Brain microvascular endothelial cell (primary cell): ENCODE data around the gene PDE10A.

Experiments used
- DNase-seq: peaks from one replicate; pipeline ENCODE4 v3.0.0-alpha.2; 2020
- H3K27ac ChIP-seq: fragments of 250-450 bp; sonication (Bioruptor Pico); 2 replicates; pipeline ENCODE4 v1.5.1; 2020; ENCODE audit warnings: mild to moderate bottlenecking, moderate library complexity
- H3K27me3 ChIP-seq: fragments of 250-450 bp; sonication (Bioruptor Pico); replicated peaks from 2 replicates; pipeline ENCODE4 v1.5.1; 2020; ENCODE audit warnings: mild to moderate bottlenecking
- H3K36me3 ChIP-seq: fragments of 250-450 bp; sonication (Bioruptor Pico); replicated peaks from 2 replicates; pipeline ENCODE4 v1.5.1; 2020; ENCODE audit warnings: mild to moderate bottlenecking
- H3K4me3 ChIP-seq: 2 replicates; pipeline ENCODE4 v1.5.1; 2011; ENCODE audit warnings: low read depth, mild to moderate bottlenecking, control low read depth, low read length, moderate library complexity
- CTCF ChIP-seq: IDR thresholded peaks from 2 replicates; pipeline ENCODE4 v1.5.1; 2011; ENCODE audit warnings: low read depth, mild to moderate bottlenecking, moderate library complexity, low read length, control low read depth, inconsistent platforms; ENCODE audit errors: missing control alignments
- in situ Hi-C: cut with HindIII; loops from 2 replicates; pipeline ENCODE4 v1.10.0; 2017; ENCODE audit warnings: low sequenced_read_pairs, low pct_ligation_motif_present

The PDE10A gene

DNA sequence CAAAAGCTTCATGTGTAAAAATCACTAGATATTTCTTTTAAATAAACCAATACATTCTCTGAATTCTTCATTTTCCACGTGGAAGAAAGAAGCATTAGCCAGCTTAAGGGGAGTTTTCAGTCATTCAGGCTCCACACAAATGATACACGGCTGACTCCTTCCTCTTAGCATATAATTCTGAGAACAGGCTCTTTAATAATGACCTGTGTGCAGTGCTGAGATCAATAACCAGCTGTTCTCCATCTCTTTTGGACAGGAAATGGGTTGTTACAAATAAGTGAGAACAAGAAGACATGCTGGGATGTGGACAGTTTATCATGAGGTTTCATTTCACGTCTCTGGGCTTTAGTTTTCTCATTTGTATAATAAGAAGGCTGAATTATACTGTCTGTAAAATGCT lies 206.8 kb downstream of the PDE10A start:
- no peak for DNase-seq
- Histone ChIP-seq H3K36me3 (no peaks in the 10 kb centered on the region), H3K4me3 (no peak overlapping the region), H3K27me3 (no peaks in the 10 kb centered on the region), H3K27ac (no peak overlapping the region)
- TF ChIP-seq CTCF, result no peak
- in situ Hi-C loops, result no loop called here

GRCh38 chr6:165455488-165455887 lies 207.6 kb downstream of the PDE10A start:
- in situ Hi-C loops, result no loop called here

GRCh38 chr6:165453395-165453794 lies 209.6 kb downstream of the PDE10A start:
- no peak for TF ChIP-seq CTCF
- in situ Hi-C loops, result no loop called here

More at GRCh38 chr6:165455488-165455887, 207.6 kb downstream of the PDE10A start:
- Histone ChIP-seq H3K27me3 (no peaks in the 10 kb centered on the region), H3K4me3 (no peak overlapping the region), H3K27ac (no peak overlapping the region), H3K36me3 (no peaks in the 10 kb centered on the region)
- DNase-seq, result no peak
- TF ChIP-seq CTCF, result no peak

GRCh38 chr6:165451838-165452237 lies 211.2 kb downstream of the PDE10A start:
- in situ Hi-C loops, result no loop called here
- no peak for TF ChIP-seq CTCF
- no peak for DNase-seq

More at GRCh38 chr6:165453395-165453794, 209.6 kb downstream of the PDE10A start:
- Histone ChIP-seq H3K27me3 (no peaks in the 10 kb centered on the region), H3K36me3 (no peaks in the 10 kb centered on the region), H3K27ac (no peak overlapping the region), H3K4me3 (no peak overlapping the region)
- no peak for DNase-seq

GRCh38 chr6:165448210-165448609 lies 214.8 kb downstream of the PDE10A start:
- H3K4me3 ChIP-seq, result no peak overlapping the region
- no peaks in the 10 kb centered on the region for H3K36me3 ChIP-seq
- H3K27me3 ChIP-seq, result no peaks in the 10 kb centered on the region
- no peak overlapping the region for H3K27ac ChIP-seq
- no peak for DNase-seq
- no peak for TF ChIP-seq CTCF
- in situ Hi-C loops, result no loop called here

More at GRCh38 chr6:165451838-165452237, 211.2 kb downstream of the PDE10A start:
- Histone ChIP-seq H3K27me3 (no peaks in the 10 kb centered on the region), H3K36me3 (no peaks in the 10 kb centered on the region), H3K4me3 (no peak overlapping the region), H3K27ac (no peak overlapping the region)

- H3K27ac ChIP-seq, result no peak overlapping the region
- DNase-seq, result no peak
- in situ Hi-C loops, result no loop called here
- H3K27me3 ChIP-seq, result no peaks in the 10 kb centered on the region
- no peak overlapping the region for H3K4me3 ChIP-seq
- TF ChIP-seq CTCF, result no peak
- no peaks in the 10 kb centered on the region for H3K36me3 ChIP-seq
Observed at GRCh38 chr6:165447141-165447540, 215.9 kb downstream of the PDE10A start.
